Measurements from ENCODE around the gene PPP1R10. TPM values are rescaled to one million over a fixed set of nuclear protein-coding genes. Genes with fewer than 3 reads are reported as not detected.
A peak's percentile ranks its signal among the peaks of the same experiment; 100 is the strongest.

PPP1R10 gene
- polyA plus RNA-seq, 1 experiment: 43.2 TPM

DNA sequence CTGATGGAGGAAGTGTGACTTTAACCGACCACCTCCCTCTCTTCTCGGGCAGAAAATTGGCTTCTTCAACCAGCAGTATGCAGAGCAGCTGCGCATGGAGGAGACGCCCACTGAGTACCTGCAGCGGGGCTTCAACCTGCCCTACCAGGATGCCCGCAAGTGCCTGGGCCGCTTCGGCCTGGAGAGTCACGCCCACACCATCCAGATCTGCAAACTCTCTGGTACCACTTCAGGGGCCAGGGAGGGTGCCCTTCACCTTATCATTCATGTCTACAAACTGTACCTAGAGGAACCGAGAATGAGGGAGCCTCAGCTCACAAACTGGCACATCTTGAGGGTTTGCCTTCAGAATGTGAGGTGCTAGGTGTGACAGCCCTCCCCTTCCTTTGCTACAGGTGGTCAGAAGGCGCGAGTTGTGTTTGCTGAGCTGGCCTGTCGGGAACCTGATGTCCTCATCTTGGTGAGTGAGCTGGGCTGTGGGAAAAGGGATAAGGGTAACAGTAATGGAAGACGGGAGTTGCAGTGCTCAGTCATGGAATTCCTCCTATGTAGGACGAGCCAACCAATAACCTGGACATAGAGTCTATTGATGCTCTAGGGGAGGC is 27.2 kb downstream of the PPP1R10 start:
- ChIA-PET CTCF (interaction anchor here (1.1 to 1.3 kb wide), 2 partner anchors 45 to 49 kb away, joined by 4 to 5 read pairs; no protein-coding TSS in a partner anchor), POLR2A (interaction anchor here (1.4 to 1.9 kb wide), 3 partner anchors 19 to 23 kb away, joined by 3 to 11 read pairs (median 8); partner anchors contain the start of gene ABCF1)
- H3K4me3 ChIP-seq (ENCODE audit: low read depth, low read length): no peak overlapping the region
- no peaks in the 10 kb centered on the region; the same call in 1 of the 2 replicates for H3K9me3 ChIP-seq (ENCODE audit: control insufficient read depth, insufficient read depth, low read length)
- H3K27ac ChIP-seq (ENCODE audit: low read depth, low read length): peak overlapping the region; percentile 66
- no peaks in the 10 kb centered on the region for H3K27me3 ChIP-seq (ENCODE audit: control insufficient read depth, insufficient read depth, low read length)
- DNase-seq (ENCODE audit: low read depth, low spot score): no peak
- no peak for TF ChIP-seq CTCF (IDR thresholded peaks at IDR 0.05; ENCODE audit: low read depth, low read length)

DNA sequence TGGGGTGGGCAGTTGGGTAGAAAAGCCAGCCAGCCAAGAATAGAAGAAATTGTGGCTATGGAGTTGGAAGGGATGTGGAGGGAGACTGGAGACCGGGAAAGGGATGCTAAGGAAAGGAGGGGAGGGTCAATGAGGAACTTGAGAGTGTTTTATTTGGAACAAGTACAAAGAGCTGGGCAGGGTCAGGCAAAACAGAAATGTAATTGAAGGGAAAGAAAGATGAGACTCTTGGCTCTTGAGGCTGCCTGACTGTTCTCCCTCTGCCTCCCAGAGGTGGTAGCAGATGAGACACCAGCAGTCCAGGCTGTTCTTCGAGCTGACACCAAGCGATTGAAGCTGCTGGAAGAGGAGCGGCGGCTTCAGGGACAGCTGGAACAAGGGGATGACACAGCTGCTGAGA is 33.1 kb downstream of the PPP1R10 start:
- POLR2A ChIA-PET: interaction anchor here (1.6 kb wide), 1 partner anchor 13 kb away, joined by 5 read pairs; no protein-coding TSS in a partner anchor
- DNase-seq (ENCODE audit: low read depth, low spot score): no peak
- Histone ChIP-seq H3K4me3 (ENCODE audit: low read depth, low read length) (no peak overlapping the region), H3K9me3 (ENCODE audit: control insufficient read depth, insufficient read depth, low read length) (no peaks in the 10 kb centered on the region; the same call in 1 of the 2 replicates), H3K27me3 (ENCODE audit: control insufficient read depth, insufficient read depth, low read length) (no peaks in the 10 kb centered on the region), H3K27ac (ENCODE audit: low read depth, low read length) (no peak overlapping the region)
- CTCF ChIA-PET: no interaction called here
- no peak for TF ChIP-seq CTCF (IDR thresholded peaks at IDR 0.05; ENCODE audit: low read depth, low read length)

- DNase-seq (ENCODE audit: low read depth, low spot score): no peak
- TF ChIP-seq CTCF (IDR thresholded peaks at IDR 0.05; ENCODE audit: low read depth, low read length): no peak
- H3K27ac ChIP-seq (ENCODE audit: low read depth, low read length): no peak overlapping the region
- H3K4me3 ChIP-seq (ENCODE audit: low read depth, low read length): no peak overlapping the region
- no peaks in the 10 kb centered on the region for H3K27me3 ChIP-seq (ENCODE audit: control insufficient read depth, insufficient read depth, low read length)
- ChIA-PET CTCF (interaction anchor here (0.5 to 2.3 kb wide), 6 partner anchors 16 to 1229 kb away, joined by 3 to 11 read pairs (median 4); partner anchors contain the start of gene LSM2), POLR2A (no interaction called here)
- H3K9me3 ChIP-seq (ENCODE audit: control insufficient read depth, insufficient read depth, low read length): no peaks in the 10 kb centered on the region
Observed at GRCh38 chr6:30578051-30578450, 39.0 kb downstream of the PPP1R10 start.

- Histone ChIP-seq H3K4me3 (ENCODE audit: low read depth, low read length) (no peak overlapping the region; the same call in 1 of the 2 replicates), H3K9me3 (ENCODE audit: control insufficient read depth, insufficient read depth, low read length) (no peaks in the 10 kb centered on the region), H3K27ac (ENCODE audit: low read depth, low read length) (no peak overlapping the region), H3K27me3 (ENCODE audit: control insufficient read depth, insufficient read depth, low read length) (no peaks in the 10 kb centered on the region)
- CTCF ChIA-PET: interaction anchor here (0.6 to 0.8 kb wide), 3 partner anchors 32 to 99 kb away, joined by 3 to 5 read pairs (median 3); no protein-coding TSS in a partner anchor
- POLR2A ChIA-PET: no interaction called here
- no peak for TF ChIP-seq CTCF (IDR thresholded peaks at IDR 0.05; ENCODE audit: low read depth, low read length)
- DNase-seq (ENCODE audit: low read depth, low spot score): no peak
Observed at GRCh38 chr6:30573113-30573512, 43.9 kb downstream of the PPP1R10 start.

- TF ChIP-seq CTCF (IDR thresholded peaks at IDR 0.05; ENCODE audit: low read depth, low read length): no peak
- Histone ChIP-seq H3K27me3 (ENCODE audit: control insufficient read depth, insufficient read depth, low read length) (no peaks in the 10 kb centered on the region), H3K27ac (ENCODE audit: low read depth, low read length) (no peak overlapping the region), H3K9me3 (ENCODE audit: control insufficient read depth, insufficient read depth, low read length) (no peaks in the 10 kb centered on the region), H3K4me3 (ENCODE audit: low read depth, low read length) (peak overlapping the region; percentile 98)
- CTCF ChIA-PET: no interaction called here
- DNase-seq (ENCODE audit: low read depth, low spot score): no peak
- POLR2A ChIA-PET: no interaction called here
Observed at GRCh38 chr6:30572148-30572547, 44.9 kb downstream of the PPP1R10 start.
